Tibial artery (tissue), 4 donors: ENCODE measurements around the gene TMEM132C.

Source experiments
- DNase-seq, 2 donors: peaks; one replicate each; pipeline ENCODE4 v3.0.0-alpha.2; 2019
- H3K27ac ChIP-seq, 2 donors: fragments of 200-600 bp; sonication (generic) in 1 of 2; 1 replicate in 1 of 2; 2 replicates in 1 of 2; pipeline ENCODE4 v1.5.1; 2018 to 2019; ENCODE audit warnings: mild to moderate bottlenecking in 1 of 2
- H3K27me3 ChIP-seq, 2 donors: fragments of 200-600 bp; sonication (generic) in 1 of 2; one replicate each; pipeline versions ENCODE4 v1.5.1 to v1.6.0; 2016 to 2019
- H3K36me3 ChIP-seq, 3 donors: fragments of 200-600 bp; sonication (generic) in 2 of 3; one replicate each; pipeline ENCODE4 v1.5.1; 2016 to 2019; ENCODE audit warnings: mild to moderate bottlenecking in 2 of 3
- H3K4me1 ChIP-seq, 4 donors: fragments of 200-600 bp; sonication (generic) in 2 of 4; 1 replicate in 3 of 4; 2 replicates in 1 of 4; pipeline ENCODE4 v1.5.1; 2016 to 2019
- H3K4me3 ChIP-seq, 2 donors: fragments of 200-600 bp; sonication (generic) in 1 of 2; 1 replicate in 1 of 2; 2 replicates in 1 of 2; pipeline ENCODE4 v1.5.1; 2018 to 2019; ENCODE audit warnings: mild to moderate bottlenecking in 2 of 2
- H3K9me3 ChIP-seq, 3 donors: fragments of 200-600 bp; sonication (generic) in 1 of 3; one replicate each; pipeline ENCODE4 v1.5.1; 2016 to 2019
- intact Hi-C: fragments of 100-400 bp; cut with DNase I; formaldehyde crosslinking; loops from one replicate; pipeline ENCODE4 v1.15.0; 2023; ENCODE audit warnings: low total_unique reads
- TF ChIP-seq, protein P1 (sequence below), 2 experiments: fragments of 200-600 bp in 1 of 2; fragments of 450-650 bp in 1 of 2; IDR thresholded peaks; one replicate each; pipeline ENCODE4 v1.5.1; 2017 to 2019; ENCODE audit warnings: antibody characterized with exemption in 2 of 2, mild to moderate bottlenecking in 1 of 2, moderate library complexity in 1 of 2

TMEM132C gene

DNA sequence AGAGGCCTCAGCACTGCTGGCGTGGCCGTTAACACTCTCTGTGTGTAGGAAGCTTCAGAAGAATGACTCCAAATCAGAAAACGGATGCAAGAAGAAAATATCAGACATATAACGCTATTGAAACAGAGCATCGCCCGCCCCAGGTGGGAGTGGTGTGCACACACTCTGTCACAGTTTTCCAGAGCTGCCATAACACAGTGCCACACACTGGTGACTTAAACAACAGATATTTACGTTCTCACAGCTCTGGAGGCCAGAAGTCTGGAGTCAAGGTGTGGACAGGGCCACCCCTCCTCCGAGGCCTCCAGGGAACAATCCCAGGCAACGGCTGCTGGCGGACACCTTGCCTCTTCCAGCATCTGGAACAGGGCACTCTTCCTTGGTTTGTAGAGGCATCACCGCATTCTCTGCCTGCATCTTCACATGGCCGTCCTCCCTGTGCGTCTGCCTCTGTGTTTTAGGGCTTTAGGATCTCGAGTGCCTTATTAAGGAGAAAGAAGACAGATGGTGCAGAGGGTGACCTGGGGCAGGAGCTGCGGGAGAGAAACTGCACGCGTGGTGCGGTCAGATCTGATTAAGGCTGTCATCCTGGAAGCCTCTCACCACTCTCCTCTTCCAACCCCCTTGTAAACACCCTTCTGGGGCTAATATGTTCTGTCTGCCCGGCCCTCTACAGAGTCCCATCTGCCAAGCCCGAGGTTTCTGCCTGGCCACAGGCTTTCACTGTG is 415.7 kb downstream of the TMEM132C start:
- no peak for DNase-seq
- intact Hi-C loops = no loop called here
- no peak overlapping the region for H3K27ac ChIP-seq
- H3K4me3 ChIP-seq = no peak overlapping the region
- H3K36me3 ChIP-seq = no peaks in the 10 kb centered on the region
- peaks cover 0 to 3% (median 0%) of the 10 kb centered on the region in 3 donors for H3K9me3 ChIP-seq
- TF ChIP-seq, protein P1, sequence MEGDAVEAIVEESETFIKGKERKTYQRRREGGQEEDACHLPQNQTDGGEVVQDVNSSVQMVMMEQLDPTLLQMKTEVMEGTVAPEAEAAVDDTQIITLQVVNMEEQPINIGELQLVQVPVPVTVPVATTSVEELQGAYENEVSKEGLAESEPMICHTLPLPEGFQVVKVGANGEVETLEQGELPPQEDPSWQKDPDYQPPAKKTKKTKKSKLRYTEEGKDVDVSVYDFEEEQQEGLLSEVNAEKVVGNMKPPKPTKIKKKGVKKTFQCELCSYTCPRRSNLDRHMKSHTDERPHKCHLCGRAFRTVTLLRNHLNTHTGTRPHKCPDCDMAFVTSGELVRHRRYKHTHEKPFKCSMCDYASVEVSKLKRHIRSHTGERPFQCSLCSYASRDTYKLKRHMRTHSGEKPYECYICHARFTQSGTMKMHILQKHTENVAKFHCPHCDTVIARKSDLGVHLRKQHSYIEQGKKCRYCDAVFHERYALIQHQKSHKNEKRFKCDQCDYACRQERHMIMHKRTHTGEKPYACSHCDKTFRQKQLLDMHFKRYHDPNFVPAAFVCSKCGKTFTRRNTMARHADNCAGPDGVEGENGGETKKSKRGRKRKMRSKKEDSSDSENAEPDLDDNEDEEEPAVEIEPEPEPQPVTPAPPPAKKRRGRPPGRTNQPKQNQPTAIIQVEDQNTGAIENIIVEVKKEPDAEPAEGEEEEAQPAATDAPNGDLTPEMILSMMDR (IDR thresholded peaks at IDR 0.05) = no peak
- H3K27me3 ChIP-seq = no peaks in the 10 kb centered on the region
- no peaks in the 10 kb centered on the region for H3K4me1 ChIP-seq

DNA sequence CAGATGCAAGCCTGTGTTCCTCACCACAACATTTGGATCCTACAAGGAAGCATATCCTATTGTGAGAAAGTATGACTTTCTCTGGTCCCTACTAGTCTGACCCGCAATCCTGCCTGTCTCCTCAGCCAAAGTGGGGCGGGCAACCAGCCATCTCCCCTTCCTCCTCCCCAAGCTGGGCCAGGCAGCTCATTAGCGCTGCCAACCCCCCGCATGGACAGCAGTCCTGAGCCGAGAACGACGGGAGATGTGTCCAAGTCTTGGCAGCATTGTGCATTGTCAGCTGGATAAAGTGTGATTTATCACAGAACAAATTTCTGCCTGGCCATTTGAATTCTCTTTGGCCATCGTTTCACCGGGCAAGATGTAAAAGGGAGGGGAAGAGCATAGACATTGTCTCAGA is 417.4 kb downstream of the TMEM132C start:
- intact Hi-C loops = no loop called here

DNA sequence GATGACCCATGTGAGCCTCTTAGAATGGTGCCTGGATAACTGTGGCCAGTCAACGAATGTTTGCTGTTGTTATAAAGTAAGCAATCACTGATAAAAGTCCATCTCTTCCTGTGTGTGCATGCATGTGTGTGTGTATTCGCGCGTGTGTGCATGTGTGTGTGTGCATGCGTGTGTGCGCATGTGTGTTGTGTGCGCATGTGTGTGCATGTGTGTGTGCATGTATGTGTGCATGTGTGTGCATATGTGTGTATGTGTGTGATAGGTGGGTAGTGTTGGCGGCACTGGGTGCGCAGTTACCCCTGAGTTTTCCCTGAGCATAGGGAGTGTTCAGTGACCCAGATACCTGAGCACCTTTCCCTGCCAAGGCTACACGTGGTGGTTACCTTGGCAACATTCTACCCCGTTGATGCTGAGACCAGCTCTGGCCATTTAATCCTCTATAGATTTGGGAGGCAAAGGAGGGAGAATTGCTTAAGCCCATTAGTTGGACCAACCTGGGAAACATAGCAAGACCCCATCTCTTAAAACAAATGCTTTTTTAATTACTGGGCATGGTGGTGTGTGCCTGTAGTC is 419.0 kb downstream of the TMEM132C start:
- H3K9me3 ChIP-seq = no peaks in the 10 kb centered on the region
- H3K27me3 ChIP-seq = no peaks in the 10 kb centered on the region
- intact Hi-C loops = no loop called here
- H3K4me1 ChIP-seq = no peaks in the 10 kb centered on the region
- DNase-seq = no peak
- TF ChIP-seq, protein P1 (IDR thresholded peaks at IDR 0.05) = no peak
- H3K4me3 ChIP-seq = no peak overlapping the region
- H3K36me3 ChIP-seq = no peaks in the 10 kb centered on the region
- no peak overlapping the region for H3K27ac ChIP-seq

More for the DNA sequence above, 417.4 kb downstream of the TMEM132C start:
- H3K4me1 ChIP-seq = no peaks in the 10 kb centered on the region
- peaks cover 0 to under 1% (median 0%) of the 10 kb centered on the region in 3 donors for H3K9me3 ChIP-seq
- no peaks in the 10 kb centered on the region for H3K27me3 ChIP-seq
- H3K27ac ChIP-seq = no peak overlapping the region
- TF ChIP-seq, protein P1 (IDR thresholded peaks at IDR 0.05) = no peak
- no peak for DNase-seq
- no peak overlapping the region for H3K4me3 ChIP-seq
- H3K36me3 ChIP-seq = no peaks in the 10 kb centered on the region

DNA sequence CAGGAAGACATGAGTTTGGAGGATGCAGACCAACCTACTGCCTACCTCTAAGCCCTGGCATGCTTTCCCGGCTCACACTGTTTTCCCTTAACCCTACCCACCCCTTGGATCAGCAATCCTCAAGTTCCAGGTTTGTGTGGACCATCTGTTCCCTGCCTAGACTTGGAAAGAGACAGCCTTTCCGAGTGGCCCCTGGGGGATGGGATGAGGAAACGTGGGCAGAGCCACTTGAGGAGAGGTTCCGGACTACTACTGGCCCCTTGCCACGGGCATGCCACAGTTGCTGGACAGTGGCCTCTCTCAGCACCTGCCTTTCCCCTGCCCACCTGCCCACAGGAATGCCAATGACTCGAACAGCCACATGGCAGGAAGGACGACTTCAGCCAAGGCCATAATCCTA is 420.9 kb downstream of the TMEM132C start:
- Histone ChIP-seq H3K27me3 (no peaks in the 10 kb centered on the region), H3K4me1 (no peaks in the 10 kb centered on the region), H3K27ac (no peak overlapping the region), H3K4me3 (no peak overlapping the region), H3K9me3 (no peaks in the 10 kb centered on the region), H3K36me3 (no peaks in the 10 kb centered on the region)
- TF ChIP-seq, protein P1 (IDR thresholded peaks at IDR 0.05) = no peak
- intact Hi-C loops = no loop called here
- no peak for DNase-seq

DNA sequence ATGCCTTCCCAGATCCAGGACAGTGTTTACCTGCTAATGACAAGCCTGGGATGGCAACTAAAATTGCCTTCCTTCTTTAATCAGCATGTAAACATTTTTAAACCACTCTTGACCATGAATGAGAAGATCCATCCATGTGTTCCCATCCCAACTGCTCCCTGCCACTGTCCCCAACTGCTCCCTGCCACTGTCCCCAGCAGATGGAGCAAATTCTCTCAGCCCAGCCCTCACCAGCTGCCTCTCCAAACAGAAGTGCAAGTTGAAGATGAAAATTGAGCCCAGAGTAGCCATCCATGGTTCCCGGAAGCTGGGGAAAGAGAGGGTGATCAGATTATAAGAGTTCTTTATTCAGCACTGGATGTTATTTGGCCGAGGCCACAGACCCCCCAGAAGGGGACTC is 423.7 kb downstream of the TMEM132C start:
- Histone ChIP-seq H3K9me3 (no peaks in the 10 kb centered on the region), H3K27ac (no peak overlapping the region), H3K27me3 (no peaks in the 10 kb centered on the region), H3K4me3 (no peak overlapping the region), H3K36me3 (no peaks in the 10 kb centered on the region), H3K4me1 (no peaks in the 10 kb centered on the region)
- TF ChIP-seq, protein P1 (IDR thresholded peaks at IDR 0.05) = no peak
- intact Hi-C loops = no loop called here
- no peak for DNase-seq
